Kidney epithelial cell (primary cell): Measurements from ENCODE around the gene AKAP12. TPM values are rescaled to one million over a fixed set of nuclear protein-coding genes. Genes with fewer than 3 reads are reported as not detected.

Experiments
- DNase-seq: peaks from one replicate; pipeline ENCODE4 v3.0.0-alpha.2; 2010; ENCODE audit warnings: low read depth
- H3K27me3 ChIP-seq: 2 replicates; pipeline ENCODE4 v1.6.0; 2011; ENCODE audit warnings: low read length; ENCODE audit not compliant: control insufficient read depth, insufficient read depth
- H3K36me3 ChIP-seq: 2 replicates; pipeline ENCODE4 v1.5.1; 2011; ENCODE audit warnings: low read length; ENCODE audit not compliant: control insufficient read depth, insufficient read depth
- H3K4me3 ChIP-seq: 2 replicates; pipeline ENCODE4 v1.5.1; 2011; ENCODE audit warnings: low read depth, mild to moderate bottlenecking, control low read depth, low read length
- total RNA-seq: library from RNA; depleted of rRNA; stranded (reverse); fragments of >200 nt; gene quantifications from 2 replicates; pipeline ENCODE4 v1.2.3, GENCODE V29; 2015
- TF ChIP-seq, protein P1 (sequence below): IDR thresholded peaks from 2 replicates; pipeline ENCODE4 v1.5.1; 2011; ENCODE audit warnings: mild to moderate bottlenecking, moderate library complexity, low read length, control low read depth, inconsistent platforms; ENCODE audit not compliant: insufficient read depth, poor library complexity, severe bottlenecking

The AKAP12 gene
- total RNA-seq, 1 donor from 2014 or later: 581 TPM

DNA sequence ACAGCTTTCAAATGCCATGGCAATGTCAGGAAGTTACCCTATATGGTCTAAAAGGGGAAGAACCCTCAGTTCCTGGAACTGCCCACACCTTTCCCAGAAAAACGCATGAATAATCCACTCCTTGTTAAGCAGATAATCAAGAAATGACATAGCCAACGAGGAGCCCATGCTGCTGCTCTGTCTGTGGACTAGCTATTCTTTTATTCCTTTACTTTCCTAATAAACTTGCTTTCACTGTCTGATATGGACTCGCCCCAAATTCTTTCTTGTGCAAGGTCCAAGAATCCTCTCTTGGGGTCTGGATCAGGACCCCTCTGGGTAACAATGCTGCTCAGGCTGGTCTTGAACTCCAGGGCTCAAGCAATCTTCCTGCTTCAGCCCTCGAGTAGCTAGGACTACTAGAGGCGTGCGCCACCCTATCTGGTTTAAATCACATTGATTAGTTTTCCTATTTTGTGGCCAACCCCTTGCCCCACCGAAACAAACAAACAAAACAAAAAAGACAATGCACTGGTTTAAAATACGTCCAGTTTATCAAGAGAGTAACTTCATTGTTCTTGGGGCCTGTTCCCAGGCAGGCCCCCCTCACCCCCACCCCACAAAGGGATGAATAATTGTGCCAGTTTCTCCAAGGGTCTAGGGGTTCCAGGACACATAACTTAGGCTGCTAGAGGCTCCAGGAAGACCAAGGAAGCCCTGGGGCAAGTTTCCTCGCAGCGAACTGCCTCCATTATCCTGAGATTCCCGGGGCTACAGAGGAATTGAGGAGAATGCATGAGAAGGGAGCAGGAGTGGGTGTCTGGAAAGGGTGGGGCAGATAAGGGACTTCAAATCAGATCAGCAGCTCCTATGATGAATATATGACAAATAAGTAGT is 10.1 kb upstream of the AKAP12 start:
- TF ChIP-seq, protein P1, sequence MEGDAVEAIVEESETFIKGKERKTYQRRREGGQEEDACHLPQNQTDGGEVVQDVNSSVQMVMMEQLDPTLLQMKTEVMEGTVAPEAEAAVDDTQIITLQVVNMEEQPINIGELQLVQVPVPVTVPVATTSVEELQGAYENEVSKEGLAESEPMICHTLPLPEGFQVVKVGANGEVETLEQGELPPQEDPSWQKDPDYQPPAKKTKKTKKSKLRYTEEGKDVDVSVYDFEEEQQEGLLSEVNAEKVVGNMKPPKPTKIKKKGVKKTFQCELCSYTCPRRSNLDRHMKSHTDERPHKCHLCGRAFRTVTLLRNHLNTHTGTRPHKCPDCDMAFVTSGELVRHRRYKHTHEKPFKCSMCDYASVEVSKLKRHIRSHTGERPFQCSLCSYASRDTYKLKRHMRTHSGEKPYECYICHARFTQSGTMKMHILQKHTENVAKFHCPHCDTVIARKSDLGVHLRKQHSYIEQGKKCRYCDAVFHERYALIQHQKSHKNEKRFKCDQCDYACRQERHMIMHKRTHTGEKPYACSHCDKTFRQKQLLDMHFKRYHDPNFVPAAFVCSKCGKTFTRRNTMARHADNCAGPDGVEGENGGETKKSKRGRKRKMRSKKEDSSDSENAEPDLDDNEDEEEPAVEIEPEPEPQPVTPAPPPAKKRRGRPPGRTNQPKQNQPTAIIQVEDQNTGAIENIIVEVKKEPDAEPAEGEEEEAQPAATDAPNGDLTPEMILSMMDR: no peak
- H3K4me3 ChIP-seq: no peak overlapping the region
- no peak for DNase-seq
- H3K27me3 ChIP-seq: no peaks in the 10 kb centered on the region
- H3K36me3 ChIP-seq: no peaks in the 10 kb centered on the region

DNA sequence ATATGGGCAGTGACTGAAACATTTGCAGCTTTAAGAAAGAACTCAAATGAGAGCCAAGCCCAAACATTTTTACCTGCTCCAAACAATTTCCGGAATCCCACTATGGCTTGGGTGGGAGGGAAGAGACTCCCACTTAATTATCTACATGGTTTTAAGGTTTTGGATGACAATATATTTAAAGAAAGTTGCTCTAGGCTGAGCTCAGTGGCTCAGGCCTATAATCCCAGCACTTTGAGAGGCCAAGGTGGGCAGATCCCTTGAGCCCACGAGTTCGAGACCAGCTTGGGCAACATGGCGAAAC is 9.5 kb upstream of the AKAP12 start:
- TF ChIP-seq, protein P1: no peak
- DNase-seq: no peak
- Histone ChIP-seq H3K27me3 (no peaks in the 10 kb centered on the region), H3K4me3 (no peak overlapping the region), H3K36me3 (no peaks in the 10 kb centered on the region)

DNA sequence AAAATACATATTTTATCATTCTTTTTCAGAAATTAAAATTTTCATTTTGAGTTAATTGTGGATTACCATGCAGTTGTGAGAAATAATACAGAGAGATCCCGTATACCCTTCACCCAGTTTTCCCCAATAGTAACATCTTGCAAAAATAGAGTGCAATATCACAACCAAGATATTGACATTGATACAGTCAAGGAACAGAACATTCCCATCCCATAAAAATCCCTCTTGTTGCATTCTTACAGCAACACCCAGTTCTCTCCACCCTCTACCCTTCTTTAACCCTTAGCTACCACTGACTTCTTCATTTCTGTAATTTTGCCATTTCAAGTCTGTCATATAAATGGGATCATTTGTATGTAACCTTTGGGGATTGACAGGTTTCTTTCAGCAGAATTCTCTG is 6.9 kb upstream of the AKAP12 start:
- H3K36me3 ChIP-seq: no peaks in the 10 kb centered on the region

DNA sequence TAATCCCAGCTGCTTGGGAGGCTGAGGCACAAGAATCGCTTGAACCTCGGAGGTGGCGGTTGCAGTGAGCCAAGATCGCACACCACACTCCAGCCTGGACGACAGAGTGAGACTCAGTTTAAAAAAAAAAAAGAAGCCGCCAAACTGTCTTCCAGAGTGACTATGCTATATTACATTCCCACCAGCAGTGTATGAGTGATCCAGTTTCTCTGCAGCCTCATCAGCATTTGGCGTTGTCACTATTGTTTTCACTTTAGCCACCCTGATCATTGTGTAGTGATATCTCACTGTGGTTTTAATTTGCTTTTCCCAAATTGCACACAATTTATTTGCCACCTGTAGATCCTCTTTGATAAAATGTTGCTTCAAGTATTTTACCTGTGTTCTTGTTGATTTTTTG is 6.0 kb upstream of the AKAP12 start:
- DNase-seq: no peak
- no peaks in the 10 kb centered on the region for H3K36me3 ChIP-seq
- TF ChIP-seq, protein P1: no peak
- H3K27me3 ChIP-seq: no peaks in the 10 kb centered on the region
- H3K4me3 ChIP-seq: no peak overlapping the region

More for the DNA sequence above, 6.9 kb upstream of the AKAP12 start:
- Histone ChIP-seq H3K27me3 (no peaks in the 10 kb centered on the region), H3K4me3 (no peak overlapping the region)
- no peak for DNase-seq
- TF ChIP-seq, protein P1: no peak

DNA sequence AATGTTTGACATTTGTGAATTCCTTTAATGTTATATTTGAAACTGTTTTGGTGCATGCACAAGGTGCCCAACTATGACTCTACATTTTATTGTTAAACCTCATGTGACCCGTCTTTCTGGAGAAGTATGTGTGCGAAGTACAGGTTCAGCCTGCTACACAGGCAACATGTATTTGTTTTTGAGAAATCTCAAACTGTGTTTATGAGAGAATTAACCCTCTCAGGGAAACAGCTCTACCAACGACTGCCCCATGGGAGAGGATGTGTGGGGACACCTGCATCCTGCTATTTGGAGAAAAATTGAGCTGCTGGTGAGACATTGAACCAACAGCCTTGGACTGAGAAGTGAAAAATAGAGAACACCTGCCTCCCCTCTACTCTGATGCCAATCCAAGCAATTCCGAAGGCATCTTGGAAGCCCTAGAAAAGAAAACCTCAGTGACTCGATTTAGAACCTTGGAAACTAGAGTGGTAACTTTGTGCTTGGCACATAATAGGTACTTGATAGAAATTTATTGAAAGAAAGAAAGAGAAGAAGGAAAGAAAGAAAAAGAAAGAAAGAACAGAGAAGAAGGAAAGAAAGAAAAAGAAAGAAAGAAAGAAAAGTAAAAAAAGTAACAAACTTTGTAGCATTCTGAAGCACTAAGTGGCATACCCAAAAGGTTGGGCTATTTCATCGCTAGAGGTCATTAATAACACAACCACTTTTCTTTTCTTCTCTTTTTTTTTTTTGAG is 2.9 kb upstream of the AKAP12 start:
- TF ChIP-seq, protein P1: no peak
- Histone ChIP-seq H3K36me3 (no peaks in the 10 kb centered on the region), H3K27me3 (no peaks in the 10 kb centered on the region), H3K4me3 (no peak overlapping the region)
- no peak for DNase-seq
